ENCODE results near the gene RANGAP1.
A peak's percentile ranks its signal among the peaks of the same experiment; 100 is the strongest.
"Not testable (repeated sequence)": the region's sequence is repeated elsewhere in the genome, so short reads cannot be mapped to it uniquely, and the experiment has no call there.

The RANGAP1 gene

DNA sequence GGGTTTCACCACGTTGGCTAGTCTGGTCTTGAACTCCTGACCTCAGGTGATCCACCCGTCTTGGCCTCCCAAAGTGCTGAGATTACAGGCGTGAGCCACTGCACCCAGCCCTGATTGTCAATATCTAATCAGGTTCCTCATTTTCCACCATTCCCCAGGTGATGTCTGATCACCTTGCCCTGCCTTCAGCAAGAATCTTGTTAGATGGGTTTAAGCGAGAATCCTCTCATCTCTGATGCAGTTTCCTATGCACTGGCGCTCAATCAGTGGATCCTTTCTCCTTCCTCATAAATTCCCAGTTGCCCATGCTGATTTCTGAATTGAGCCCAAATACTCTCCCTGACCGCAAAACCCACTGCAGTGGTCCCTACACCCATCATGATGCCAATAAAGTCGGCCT is 14.7 kb upstream of the RANGAP1 start:
- no peak for DNase-seq

DNA sequence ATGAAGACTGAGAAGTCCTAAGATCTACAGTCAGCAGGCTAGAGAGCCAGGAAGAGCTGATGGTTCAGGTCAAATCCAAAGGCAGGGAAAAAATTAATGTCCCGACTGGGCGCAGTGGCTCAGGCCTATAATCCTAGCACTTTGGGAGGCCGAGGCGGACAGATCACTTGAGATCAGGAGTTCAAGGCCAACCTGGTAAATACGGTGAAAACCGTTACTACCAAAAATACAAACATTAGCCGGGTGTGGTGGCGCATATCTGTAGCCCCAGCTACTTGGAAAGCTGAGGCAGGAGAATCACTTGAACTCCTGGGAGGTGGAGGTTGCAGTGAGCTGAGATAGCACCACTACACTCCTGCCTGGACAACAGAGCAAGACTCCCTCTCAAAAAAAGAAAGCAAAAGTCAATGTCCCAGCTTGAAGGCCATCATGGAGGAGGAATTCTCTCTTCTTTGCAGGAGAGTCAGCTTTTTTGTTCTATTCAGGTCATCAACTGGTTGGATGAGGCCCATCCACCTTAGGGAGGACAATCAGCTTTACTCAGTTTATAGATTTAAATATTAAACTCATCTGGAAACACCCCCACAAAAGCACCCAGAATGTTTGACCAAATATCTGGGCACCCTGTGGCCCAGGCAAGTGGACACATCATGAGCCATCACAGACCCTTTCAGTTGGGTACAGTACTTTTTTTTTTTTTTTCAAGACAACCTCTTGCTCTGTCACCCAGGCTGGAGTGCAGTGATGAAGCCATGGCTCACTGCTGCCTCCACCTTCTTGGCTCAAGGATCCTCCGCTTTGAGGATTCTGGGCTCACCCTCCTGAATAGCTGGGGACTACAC is 11.1 kb upstream of the RANGAP1 start:
- DNase-seq: no peak

DNA sequence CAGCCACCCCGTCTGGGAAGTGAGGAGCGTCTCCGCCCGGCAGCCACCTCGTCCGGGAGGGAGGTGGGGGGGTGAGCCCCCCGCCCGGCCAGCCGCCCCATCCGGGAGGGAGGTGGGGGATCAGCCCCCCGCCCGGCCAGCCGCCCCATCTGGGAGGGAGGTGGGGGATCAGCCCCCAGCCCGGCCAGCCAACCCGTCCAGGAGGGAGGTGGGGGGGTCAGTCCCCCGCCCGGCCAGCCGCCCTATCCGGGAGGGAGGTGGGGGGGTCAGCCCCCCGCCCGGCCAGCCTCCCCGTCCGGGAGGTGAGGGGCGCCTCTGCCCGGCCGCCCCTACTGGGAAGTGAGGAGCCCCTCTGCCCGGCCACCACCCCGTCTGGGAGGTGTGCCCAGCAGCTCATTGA is 8.8 kb upstream of the RANGAP1 start:
- DNase-seq: not testable (repeated sequence)

DNA sequence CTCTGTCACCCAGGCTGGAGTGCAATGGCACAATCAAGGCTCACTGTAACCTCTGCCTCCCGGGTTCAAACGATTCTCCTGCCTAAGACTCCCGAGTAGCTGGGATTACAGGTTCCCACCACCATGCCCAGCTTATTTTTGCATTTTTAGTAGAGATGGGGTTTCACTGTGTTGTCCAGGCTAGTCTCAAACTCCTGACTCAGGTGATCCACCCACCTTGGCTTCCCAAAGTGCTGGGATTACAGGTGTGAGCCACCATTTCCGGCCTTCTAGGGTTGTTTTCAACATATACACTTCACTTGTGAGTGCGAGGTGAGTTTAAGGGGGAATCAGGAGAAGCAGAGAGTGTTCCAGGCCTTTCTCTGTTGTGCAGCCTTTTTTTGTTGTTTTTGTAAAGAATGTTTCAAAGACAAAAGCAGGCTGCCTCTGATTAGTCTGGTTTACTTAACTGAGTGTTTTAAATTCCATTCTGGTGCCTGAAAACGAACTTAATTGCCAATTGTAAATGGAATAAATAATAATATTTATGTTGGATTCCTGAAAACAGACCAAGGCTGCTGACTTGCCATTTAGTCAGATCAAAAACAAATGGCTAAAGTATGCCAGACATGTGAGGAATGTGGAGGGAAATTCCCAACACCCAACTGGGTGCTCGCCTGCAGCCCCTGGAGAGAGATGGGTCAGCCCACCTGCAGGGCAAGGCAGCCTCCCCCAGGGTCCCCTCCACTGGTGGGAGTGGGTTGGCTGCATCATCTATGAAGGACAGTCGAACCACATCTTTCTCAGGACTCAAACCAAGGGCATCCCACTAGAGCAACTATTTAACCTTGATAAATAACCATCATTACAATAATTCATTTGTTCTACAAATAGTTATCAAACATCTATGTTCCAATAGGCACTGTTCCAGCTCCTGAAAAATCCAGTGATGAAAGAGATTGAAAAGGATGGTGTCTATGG is 4.6 kb upstream of the RANGAP1 start:
- no peak for DNase-seq

DNA sequence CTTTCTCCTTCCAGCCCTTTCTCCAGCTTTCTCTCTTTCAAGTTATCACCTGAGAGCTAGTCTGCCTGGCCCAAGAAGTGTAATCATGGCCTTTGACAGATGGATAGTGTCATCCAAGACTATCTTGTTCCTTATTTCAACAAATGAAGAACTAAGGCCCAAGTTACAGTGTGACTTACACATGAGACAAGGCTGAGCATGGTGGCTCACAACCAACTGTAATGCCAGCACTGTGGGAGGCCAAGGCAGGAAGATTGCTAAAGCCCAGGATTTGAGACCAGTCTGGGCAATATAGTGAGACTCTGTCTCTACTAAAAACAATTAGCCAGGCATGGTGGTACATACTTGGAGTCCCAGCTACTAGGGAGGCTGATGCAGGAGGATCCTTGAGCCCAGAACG is 3.7 kb upstream of the RANGAP1 start:
- DNase-seq: no peak

DNA sequence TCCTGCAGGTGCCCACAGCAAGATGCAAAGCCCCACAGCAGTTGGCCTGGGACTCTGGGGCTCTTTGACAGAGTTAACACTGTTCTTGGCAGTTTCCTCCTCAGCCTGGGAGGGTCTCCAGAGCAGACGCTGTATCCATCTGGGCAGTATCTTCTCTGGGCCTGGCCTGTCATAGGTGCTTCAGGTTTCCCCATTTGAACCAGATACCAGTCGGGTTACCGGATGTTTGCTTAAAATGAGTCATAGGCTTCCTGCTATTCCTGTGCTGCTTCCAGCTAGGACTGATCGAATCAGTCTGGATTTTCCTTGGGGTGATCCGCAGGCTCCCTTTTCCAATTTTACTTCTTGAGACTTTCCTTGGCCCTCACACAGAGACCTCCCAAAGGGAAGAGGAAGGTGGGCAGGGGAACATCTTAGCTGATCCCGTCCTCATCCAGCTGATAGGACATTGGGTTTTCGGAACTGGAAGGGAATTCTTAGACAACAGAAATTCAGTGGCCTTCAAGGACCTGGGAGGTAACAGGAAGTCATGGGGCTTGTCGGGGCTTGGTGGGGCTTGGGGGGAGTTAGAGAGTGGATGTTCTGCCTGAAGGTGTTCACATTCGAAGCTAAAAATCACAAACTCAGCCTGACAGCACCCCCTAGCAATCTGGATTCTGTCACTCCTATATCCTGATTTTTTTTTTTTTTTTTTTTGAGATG is 2.4 kb upstream of the RANGAP1 start:
- DNase-seq: no peak

DNA sequence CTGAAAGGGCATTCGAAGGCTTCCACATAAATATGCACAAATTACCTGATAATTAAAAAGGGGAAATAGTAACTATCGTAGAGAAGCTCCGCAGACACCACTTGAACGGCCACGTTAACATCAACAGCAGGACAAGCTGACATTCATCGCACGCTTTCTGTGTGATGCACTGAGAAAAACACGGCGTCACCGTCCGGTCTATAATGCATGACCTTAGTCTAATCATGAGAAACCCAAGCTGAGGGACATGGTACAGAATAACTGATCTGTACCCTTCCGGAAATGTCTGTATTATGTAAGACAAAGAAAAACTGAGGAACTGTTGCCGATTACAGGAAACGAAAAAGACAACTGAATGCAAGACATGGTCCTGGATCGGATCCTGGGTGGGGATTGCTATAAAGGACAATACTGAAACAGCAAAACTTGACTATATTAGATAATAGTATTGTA is 678 bp upstream of the RANGAP1 start:
- no peak for DNase-seq

DNA sequence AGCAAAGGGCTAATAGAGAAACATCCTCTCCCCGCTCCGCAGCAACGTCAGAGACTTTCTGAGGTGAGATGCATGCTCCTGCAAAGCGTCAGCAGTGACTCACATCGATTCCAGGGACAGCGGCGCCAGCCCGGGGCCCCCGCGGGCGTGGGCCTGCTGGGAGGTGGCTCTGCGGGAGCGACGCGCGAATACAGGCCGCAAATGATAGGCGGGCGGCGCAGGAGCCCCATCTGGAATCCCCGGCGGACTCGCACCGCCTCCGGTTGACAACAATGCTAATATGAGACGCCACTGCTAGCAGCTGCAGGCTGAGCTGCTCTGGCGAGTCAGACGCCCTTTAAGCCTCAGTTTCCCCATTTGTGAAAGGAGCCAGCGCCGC is 557 bp downstream of the RANGAP1 start:
- peak; percentile 21 to 24 for DNase-seq

DNA sequence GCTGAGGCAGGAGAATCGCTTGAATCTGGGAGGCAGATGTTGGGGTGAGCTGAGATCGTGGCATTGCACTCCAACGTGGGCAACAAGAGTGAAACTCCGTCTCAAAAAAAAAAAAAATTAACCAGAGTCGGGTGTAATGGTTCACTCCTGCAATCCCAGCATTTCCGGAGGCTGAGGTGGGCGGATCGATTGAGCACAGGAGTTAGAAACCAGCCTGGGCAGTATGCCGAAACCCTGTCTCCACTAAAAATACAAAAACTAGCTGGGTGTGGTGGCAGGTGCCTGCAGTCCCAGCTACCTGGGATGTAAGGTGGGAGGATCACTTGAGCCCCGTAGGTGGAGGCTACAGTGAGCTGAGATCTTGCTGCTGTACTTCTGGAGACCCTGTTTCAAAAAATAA is 1.5 kb downstream of the RANGAP1 start:
- DNase-seq: no peak

DNA sequence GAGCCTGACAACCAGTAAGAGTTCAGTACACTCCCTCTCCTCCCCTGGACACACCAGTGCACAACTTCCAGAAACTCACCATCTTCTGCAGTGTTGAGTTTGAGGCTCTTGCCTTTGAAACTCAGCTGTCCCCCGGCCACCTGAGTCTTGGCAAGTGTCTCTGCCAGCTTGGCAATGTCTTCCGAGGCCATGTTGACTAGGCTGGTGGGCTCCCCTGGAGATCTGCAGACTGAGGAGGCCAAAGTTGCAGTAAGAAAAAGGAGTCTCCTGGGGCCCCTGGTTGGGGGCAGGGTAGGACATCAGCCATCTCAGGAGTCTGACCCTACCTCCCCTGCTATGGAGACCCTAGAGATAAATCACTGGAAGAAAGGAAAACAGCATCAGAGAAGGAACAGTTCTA is 5.1 kb downstream of the RANGAP1 start:
- DNase-seq: no peak

DNA sequence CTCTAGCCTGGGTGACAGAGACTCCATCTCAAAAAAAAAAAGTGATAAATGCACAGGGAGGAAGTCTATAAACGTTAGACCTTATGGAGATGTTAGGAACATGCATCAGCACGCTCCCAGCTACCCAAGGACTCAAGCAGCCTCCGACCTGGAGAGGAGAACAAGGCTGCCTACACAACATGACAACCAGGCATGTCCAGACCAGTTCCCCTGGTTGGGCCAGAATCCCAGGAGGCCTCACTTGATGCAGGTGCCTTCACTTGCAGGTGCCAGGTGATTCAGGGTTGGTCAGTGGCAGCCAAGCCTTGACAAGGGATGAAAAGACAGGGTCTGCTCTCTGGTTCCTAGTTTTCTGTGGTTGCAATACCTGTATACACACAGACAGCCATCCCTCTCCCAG is 5.9 kb downstream of the RANGAP1 start:
- DNase-seq: no peak

DNA sequence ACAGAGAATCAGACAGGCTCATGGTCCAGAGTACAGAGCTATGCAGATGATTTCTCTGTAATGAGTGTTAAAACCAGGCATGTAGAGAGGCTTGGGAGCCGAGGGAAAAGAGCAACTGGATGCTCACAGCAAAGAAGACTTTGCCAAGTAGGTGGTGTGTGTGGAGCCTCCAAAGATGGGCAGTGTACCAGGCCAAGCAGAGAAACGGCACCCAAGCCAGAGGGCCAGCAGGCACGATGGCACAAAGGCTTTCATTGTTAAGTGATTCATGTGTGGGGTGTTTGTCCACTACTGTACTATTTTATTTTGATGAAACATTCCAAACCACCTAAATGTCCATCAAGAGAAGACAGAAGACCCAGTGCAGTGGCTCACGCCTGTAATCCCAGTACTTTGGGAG is 11.1 kb downstream of the RANGAP1 start:
- no peak for DNase-seq

DNA sequence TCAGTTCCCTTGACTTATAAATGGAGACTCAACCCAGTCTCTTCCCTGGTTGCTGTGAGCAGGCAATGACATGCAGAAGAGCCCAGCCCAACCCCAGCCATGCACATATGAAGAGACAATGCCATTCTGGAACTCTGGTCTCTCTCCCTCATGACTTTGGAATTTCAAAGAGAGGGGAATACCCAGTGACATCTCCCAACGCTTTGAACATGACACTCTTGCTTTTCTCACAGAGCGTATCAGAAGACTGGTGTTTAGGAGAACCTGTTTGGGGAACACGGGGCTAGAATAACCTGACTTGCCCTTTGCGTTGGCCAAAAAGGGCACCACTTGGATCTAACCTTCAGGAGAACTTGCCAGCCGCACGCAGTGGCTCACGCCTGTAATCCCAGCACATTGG is 12.9 kb downstream of the RANGAP1 start:
- no peak for DNase-seq

DNA sequence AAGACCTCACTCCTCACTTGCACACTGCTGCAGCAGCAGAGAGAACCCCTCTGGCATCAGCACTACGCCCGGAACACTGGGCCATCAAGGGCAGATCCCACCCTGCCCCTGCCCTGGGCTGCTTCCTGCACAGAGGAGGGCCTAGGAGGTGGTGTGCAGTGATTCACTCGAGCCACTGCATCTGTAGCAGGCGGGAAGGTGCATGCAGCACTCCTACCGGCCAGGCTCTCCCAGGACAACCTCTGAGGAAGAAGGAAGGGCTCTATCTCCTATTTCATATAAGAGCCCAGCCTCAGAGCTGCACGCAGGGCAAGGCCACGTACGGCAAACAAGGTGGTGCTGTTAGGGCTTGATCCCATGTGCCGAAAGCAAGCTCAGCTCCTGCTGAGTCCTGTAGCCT is 14.2 kb downstream of the RANGAP1 start:
- no peak for DNase-seq

DNA sequence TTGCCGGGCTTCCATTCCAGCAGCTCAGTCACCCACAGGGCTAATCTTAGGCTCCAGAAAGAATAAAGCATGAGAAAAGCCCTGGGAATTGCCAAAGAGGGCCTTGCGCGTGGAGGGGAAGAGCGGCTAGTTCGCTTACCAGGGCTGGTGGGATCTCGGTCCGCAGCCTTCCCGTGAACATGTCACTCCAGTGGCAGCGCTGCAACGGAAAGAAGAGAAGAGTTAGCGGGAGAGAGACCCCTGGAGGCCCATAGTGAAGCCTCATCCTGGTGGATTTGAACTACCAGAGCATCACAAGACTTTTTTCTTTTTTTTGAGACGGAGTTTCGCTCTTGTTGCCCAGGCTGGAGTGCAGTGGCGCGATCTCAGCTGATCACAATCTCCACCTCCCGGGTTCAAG is 18.0 kb downstream of the RANGAP1 start:
- DNase-seq: no peak

DNA sequence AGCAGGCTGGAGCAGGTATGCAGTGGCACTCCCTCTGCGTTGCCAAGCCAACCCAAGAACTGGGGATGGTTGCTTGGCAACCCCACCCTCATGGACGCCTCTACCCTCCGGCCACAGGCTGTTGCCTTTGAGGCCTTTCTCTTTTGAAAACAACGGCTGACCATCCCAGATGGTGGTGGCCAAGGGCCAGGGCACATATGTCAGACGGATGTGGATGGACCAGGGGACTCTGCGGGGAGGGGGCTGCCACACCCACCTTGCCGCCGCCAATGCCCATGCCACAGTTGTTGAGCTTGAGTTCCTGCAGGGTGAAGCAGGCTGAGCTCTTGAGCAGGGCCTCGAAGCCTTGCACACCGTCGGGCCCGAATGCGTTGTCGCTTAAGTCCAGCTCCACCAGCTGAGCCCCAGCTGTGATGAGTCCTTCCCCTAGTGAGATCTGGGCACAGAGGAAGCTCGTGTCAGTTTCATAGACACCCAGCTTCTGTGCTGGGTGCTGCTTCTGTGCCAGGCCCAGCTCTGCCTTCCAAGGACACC is 21.5 kb downstream of the RANGAP1 start:
- DNase-seq: no peak

DNA sequence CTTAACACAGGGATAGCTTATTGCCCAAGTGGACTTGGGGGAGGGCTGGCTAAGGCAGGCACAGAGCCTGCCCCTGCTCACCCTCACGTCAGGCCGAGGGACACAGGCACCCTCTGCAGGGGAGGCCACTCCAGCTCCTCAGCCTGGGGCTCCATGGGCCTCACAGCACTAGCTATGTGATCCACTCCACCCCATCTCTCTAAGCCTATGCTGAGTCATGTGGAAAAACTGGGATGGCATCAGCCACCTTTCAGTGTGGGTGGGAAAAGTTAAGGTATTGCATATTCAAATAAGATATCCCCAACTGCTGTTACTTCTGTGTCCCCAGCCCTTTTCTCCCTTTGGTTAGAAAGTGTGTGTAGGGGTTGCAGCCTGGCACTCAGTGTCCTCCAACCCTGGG is 22.3 kb downstream of the RANGAP1 start:
- no peak for DNase-seq

DNA sequence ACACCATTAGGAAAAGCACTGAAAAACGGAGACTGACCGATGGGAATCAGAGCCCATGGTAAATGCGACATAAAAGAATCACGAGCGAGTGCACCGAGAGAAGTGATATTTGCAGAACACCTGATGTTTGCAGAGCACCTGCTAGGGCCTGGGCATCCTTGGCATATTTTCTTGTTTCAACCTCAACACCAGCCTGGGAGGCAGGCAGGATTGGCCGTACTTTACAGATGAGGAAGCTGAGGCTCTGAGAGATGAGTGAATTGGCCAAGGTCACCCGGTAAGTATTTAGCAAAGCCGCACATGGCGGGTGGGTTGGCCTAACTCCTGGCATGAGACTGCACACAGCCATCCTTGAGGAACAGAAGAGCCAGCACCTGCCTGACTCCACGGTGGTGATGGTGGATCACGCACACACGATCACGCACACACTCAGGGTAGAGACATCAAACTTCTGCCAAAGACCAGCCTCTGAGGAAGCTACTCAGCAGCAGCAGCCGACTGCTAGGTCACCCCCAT is 23.7 kb downstream of the RANGAP1 start:
- no peak for DNase-seq

DNA sequence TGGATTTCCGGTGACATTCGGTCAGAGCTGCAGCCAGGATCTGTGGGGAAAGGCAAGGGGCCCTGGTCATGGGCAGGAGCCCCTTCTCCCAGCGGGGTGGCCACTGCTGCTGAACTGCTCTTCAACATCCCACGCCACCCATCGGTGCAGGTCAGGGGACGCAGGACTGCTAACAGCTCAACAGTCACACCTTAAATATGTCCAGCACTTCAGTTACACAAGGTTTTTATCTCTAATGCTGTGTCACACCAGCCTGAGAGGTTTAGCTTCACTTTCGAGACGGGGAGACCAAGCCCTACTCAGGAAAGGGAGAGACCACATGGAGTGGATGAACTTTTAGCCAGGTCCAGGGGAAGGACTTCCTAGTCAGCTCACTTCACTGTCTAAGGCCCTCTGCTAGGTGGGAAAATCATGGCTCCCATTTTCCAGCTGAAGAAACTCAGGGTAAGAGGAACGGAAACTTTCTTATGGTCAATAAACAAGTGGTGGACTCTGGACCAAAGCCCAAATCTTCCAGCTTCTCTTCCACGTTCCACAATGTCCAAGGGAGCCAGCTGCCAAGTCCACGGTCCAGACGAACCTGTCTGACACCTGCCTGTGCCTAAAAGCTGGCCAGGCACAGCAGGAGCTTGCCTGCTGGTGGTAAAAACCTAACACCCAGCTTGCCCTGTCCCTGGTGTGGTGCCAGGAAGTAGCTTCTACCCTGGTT is 24.3 kb downstream of the RANGAP1 start:
- no peak for DNase-seq

DNA sequence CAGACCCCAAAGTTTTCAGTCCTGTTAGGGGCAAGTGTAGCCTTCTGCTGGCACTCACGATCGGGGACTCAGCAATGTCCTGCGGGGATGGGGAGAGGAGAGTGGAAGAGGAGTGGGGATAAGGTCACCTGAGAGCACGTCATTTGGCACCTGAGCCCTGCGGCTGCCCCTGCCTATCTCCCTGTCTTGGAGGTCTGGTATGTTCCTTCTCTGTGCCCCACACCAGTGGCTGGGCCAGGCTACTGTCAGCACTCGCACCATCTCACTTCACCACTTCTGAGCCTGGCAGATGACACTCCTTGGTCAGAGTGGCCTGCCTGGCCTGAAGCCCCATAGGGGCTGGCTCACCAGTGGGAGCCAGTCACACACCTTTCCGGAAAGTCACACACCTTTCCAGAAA is 25.1 kb downstream of the RANGAP1 start:
- DNase-seq: no peak

DNA sequence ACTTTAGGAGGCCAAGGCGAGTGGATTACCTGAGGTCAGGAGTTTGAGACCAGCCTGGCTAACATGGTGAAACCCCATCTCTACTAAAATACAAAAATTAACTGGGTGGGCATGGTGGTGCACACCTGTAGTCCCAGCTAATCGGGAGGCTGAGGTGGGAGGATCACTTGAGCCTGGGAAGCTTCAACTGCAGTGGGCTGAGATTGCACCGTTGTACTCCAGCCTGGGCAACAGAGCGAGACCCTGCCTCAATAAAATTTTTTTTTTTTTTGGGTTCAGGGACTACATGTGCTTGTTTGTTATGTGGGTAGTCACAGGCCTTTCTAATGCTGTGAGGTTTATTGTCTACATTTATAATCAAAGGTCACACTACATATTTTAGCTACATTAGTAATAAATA is 26.2 kb downstream of the RANGAP1 start:
- DNase-seq: not testable (repeated sequence)

DNA sequence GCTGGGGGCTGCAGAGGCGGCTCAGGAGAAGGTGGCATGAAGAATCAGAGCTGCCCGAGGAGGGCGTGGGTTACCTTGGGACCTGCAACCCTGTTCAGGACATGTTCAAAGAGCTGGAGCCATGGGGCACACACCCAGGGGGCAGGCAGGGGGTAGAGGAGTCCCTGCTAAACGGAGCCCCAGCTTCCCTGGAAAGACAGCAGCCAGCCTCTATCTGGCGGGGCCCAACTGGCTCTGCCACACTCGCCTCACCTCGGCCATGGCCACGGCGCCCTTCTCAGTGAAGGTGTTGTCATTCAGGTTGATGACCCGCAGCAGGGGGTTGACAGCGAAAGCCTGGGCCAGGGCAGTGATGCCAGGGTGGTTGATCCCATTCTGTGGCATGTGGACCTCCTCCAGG is 28.3 kb downstream of the RANGAP1 start:
- no peak for DNase-seq

Data from NCI-H1930 (cell line).